GM12878 (cell line): ENCODE data around the gene TNFAIP2.

Experiments used
- PAX5 ChIP-seq: IDR thresholded peaks from 2 replicates; pipeline ENCODE4 v1.6.1; 2011; ENCODE audit warnings: low read depth, low read length, borderline replicate concordance
- TF ChIP-seq, protein P1 (sequence below), 3 experiments: IDR thresholded peaks in 2 of 3; conservative IDR thresholded peaks in 1 of 3; 2 replicates each; pipeline ENCODE4 v1.5.1; 2011; ENCODE audit warnings: low read depth in 3 of 3, low read length in 3 of 3, mild to moderate bottlenecking in 3 of 3, control low read depth in 2 of 3, moderate library complexity in 2 of 3, inconsistent platforms in 1 of 3, mixed read lengths in 1 of 3; ENCODE audit not compliant: control insufficient read depth in 2 of 3, insufficient read depth in 1 of 3; ENCODE audit errors: extremely low read depth in 1 of 3
- TF ChIP-seq, protein P2 (sequence below): fragments of 450-650 bp; IDR thresholded peaks from 2 replicates; pipeline ENCODE4 v1.6.1; 2017; ENCODE audit warnings: mild to moderate bottlenecking, moderate library complexity

- TF ChIP-seq, protein P1, sequence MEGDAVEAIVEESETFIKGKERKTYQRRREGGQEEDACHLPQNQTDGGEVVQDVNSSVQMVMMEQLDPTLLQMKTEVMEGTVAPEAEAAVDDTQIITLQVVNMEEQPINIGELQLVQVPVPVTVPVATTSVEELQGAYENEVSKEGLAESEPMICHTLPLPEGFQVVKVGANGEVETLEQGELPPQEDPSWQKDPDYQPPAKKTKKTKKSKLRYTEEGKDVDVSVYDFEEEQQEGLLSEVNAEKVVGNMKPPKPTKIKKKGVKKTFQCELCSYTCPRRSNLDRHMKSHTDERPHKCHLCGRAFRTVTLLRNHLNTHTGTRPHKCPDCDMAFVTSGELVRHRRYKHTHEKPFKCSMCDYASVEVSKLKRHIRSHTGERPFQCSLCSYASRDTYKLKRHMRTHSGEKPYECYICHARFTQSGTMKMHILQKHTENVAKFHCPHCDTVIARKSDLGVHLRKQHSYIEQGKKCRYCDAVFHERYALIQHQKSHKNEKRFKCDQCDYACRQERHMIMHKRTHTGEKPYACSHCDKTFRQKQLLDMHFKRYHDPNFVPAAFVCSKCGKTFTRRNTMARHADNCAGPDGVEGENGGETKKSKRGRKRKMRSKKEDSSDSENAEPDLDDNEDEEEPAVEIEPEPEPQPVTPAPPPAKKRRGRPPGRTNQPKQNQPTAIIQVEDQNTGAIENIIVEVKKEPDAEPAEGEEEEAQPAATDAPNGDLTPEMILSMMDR (IDR thresholded peaks at IDR 0.05 in 2 of 3, conservative IDR thresholded peaks at IDR 0.05 in 1 of 3; ENCODE audit: control insufficient read depth in 2 of 3, extremely low read depth in 1 of 3, insufficient read depth in 1 of 3, low read depth in 3 of 3, low read length in 3 of 3) = 0 out of 6 replicates have a peak, but pooled peaks of 1 of the 3 experiments have one; percentile 9
- TF ChIP-seq PAX5 = no peak
- TF ChIP-seq, protein P2, sequence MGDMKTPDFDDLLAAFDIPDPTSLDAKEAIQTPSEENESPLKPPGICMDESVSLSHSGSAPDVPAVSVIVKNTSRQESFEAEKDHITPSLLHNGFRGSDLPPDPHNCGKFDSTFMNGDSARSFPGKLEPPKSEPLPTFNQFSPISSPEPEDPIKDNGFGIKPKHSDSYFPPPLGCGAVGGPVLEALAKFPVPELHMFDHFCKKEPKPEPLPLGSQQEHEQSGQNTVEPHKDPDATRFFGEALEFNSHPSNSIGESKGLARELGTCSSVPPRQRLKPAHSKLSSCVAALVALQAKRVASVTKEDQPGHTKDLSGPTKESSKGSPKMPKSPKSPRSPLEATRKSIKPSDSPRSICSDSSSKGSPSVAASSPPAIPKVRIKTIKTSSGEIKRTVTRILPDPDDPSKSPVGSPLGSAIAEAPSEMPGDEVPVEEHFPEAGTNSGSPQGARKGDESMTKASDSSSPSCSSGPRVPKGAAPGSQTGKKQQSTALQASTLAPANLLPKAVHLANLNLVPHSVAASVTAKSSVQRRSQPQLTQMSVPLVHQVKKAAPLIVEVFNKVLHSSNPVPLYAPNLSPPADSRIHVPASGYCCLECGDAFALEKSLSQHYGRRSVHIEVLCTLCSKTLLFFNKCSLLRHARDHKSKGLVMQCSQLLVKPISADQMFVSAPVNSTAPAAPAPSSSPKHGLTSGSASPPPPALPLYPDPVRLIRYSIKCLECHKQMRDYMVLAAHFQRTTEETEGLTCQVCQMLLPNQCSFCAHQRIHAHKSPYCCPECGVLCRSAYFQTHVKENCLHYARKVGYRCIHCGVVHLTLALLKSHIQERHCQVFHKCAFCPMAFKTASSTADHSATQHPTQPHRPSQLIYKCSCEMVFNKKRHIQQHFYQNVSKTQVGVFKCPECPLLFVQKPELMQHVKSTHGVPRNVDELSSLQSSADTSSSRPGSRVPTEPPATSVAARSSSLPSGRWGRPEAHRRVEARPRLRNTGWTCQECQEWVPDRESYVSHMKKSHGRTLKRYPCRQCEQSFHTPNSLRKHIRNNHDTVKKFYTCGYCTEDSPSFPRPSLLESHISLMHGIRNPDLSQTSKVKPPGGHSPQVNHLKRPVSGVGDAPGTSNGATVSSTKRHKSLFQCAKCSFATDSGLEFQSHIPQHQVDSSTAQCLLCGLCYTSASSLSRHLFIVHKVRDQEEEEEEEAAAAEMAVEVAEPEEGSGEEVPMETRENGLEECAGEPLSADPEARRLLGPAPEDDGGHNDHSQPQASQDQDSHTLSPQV = no peak
These were observed 18.8 kb downstream of the TNFAIP2 start for GRCh38 chr14:103142026-103142425.
